OCI-LY3 (cell line): Measurements from ENCODE around the gene ALDH5A1.

ENCODE experiments used
- H2AFZ ChIP-seq: fragments of 200-600, 300-600 bp; shearing (Covaris generic); 2 replicates; pipeline ENCODE4 v1.6.0; 2014; ENCODE audit warnings: antibody characterized with exemption, low read depth, low read length
- H3K27ac ChIP-seq: fragments of 200-600, 300-600 bp; sonication (generic); 2 replicates; pipeline ENCODE4 v1.5.1; 2014; ENCODE audit warnings: mild to moderate bottlenecking, low read length, moderate library complexity, mixed read lengths
- H3K27me3 ChIP-seq: fragments of 200-600, 300-600 bp; sonication (generic); 2 replicates; pipeline ENCODE4 v1.6.1; 2014; ENCODE audit warnings: low read depth, low read length, mixed read lengths
- H3K36me3 ChIP-seq: fragments of 200-600, 300-600 bp; sonication (generic); replicated peaks from 2 replicates; pipeline ENCODE3; 2014; ENCODE audit warnings: low read depth, low read length, mixed read lengths
- H3K4me1 ChIP-seq: fragments of 300-600, 200-600 bp; sonication (generic); 2 replicates; pipeline ENCODE4 v1.6.1; 2014; ENCODE audit warnings: low read length, mixed read lengths
- H3K4me2 ChIP-seq: fragments of 200-600, 300-600 bp; sonication (generic); 2 replicates; pipeline ENCODE4 v1.6.1; 2014; ENCODE audit warnings: low read length, mixed read lengths
- H3K4me3 ChIP-seq: fragments of 300-600, 200-600 bp; sonication (generic); 2 replicates; pipeline ENCODE4 v1.5.1; 2014; ENCODE audit warnings: antibody characterized with exemption, mild to moderate bottlenecking, low read length, moderate library complexity
- H3K79me2 ChIP-seq: fragments of 300-600, 200-600 bp; shearing (Covaris generic); 2 replicates; pipeline ENCODE4 v1.6.1; 2014; ENCODE audit warnings: mild to moderate bottlenecking, low read length, mixed read lengths
- H3K9ac ChIP-seq: fragments of 300-600, 200-600 bp; shearing (Covaris generic); 2 replicates; pipeline ENCODE4 v1.6.0; 2014; ENCODE audit warnings: mild to moderate bottlenecking, low read length, moderate library complexity
- H3K9me3 ChIP-seq: fragments of 200-600, 300-600 bp; shearing (Covaris generic); 2 replicates; pipeline ENCODE4 v1.6.1; 2014; ENCODE audit warnings: low read length, mixed read lengths; ENCODE audit not compliant: insufficient read depth
- H4K20me1 ChIP-seq: fragments of 200-600, 300-600 bp; sonication (generic); 2 replicates; pipeline ENCODE4 v1.6.1; 2016; ENCODE audit warnings: low read length, mixed read lengths; ENCODE audit not compliant: insufficient read depth
- EZH2phosphoT487 ChIP-seq: fragments of 200-600 bp; shearing (Covaris generic); IDR thresholded peaks from 2 replicates; pipeline ENCODE4 v1.6.1; 2018; ENCODE audit warnings: antibody characterized with exemption, mixed run types, low read depth
- TF ChIP-seq, protein P1 (sequence below): fragments of 200-600, 300-600 bp; sonication (generic); IDR thresholded peaks from 2 replicates; pipeline ENCODE4 v1.5.1; 2014; ENCODE audit warnings: antibody characterized with exemption, low read length, low read depth

Gene ALDH5A1

DNA sequence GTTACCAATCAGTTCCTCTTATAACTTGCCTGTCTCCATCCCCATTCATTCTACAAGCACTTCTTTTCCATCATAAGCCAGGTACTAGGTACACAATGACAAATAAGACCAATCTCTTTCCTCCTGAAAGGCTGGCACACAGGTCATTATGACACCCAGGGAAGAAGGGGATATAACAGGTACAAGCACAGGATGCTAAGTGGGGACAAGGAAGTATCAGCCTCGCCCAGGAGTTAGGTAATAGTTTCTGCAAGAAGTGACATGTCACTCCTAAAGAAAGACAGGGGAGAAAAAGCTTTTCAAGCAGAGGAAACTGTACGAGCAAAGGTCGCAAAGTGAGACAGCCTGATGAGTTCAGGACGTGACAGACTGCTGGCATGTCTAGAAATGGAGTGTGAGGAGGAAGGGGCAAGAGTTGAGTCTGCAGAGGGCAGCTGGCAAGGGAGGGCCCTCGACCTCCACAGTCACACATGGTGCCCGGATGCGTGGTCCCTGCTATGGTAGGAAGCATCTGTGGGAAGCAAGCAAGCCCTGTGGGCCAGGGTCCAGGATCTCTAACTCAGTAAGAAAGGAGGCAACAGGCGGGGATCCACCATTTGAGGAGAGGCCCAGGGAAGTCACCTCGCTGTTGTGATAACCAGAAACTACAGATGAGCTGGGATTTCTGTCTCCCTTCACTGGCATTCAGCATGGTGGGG lies 45.8 kb upstream of the ALDH5A1 start:
- H3K36me3 ChIP-seq: no peaks in the 10 kb centered on the region
- TF ChIP-seq EZH2phosphoT487: no peak
- TF ChIP-seq, protein P1, sequence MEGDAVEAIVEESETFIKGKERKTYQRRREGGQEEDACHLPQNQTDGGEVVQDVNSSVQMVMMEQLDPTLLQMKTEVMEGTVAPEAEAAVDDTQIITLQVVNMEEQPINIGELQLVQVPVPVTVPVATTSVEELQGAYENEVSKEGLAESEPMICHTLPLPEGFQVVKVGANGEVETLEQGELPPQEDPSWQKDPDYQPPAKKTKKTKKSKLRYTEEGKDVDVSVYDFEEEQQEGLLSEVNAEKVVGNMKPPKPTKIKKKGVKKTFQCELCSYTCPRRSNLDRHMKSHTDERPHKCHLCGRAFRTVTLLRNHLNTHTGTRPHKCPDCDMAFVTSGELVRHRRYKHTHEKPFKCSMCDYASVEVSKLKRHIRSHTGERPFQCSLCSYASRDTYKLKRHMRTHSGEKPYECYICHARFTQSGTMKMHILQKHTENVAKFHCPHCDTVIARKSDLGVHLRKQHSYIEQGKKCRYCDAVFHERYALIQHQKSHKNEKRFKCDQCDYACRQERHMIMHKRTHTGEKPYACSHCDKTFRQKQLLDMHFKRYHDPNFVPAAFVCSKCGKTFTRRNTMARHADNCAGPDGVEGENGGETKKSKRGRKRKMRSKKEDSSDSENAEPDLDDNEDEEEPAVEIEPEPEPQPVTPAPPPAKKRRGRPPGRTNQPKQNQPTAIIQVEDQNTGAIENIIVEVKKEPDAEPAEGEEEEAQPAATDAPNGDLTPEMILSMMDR: no peak
- H2AFZ ChIP-seq: no peak overlapping the region
- no peak overlapping the region for H3K9ac ChIP-seq
- H3K79me2 ChIP-seq: no peaks in the 10 kb centered on the region
- no peak overlapping the region for H3K4me3 ChIP-seq
- no peaks in the 10 kb centered on the region for H3K4me1 ChIP-seq
- H3K27me3 ChIP-seq: no peaks in the 10 kb centered on the region
- no peaks in the 10 kb centered on the region for H3K9me3 ChIP-seq
- H3K27ac ChIP-seq: no peak overlapping the region
- H4K20me1 ChIP-seq: no peaks in the 10 kb centered on the region
- no peak overlapping the region for H3K4me2 ChIP-seq

DNA sequence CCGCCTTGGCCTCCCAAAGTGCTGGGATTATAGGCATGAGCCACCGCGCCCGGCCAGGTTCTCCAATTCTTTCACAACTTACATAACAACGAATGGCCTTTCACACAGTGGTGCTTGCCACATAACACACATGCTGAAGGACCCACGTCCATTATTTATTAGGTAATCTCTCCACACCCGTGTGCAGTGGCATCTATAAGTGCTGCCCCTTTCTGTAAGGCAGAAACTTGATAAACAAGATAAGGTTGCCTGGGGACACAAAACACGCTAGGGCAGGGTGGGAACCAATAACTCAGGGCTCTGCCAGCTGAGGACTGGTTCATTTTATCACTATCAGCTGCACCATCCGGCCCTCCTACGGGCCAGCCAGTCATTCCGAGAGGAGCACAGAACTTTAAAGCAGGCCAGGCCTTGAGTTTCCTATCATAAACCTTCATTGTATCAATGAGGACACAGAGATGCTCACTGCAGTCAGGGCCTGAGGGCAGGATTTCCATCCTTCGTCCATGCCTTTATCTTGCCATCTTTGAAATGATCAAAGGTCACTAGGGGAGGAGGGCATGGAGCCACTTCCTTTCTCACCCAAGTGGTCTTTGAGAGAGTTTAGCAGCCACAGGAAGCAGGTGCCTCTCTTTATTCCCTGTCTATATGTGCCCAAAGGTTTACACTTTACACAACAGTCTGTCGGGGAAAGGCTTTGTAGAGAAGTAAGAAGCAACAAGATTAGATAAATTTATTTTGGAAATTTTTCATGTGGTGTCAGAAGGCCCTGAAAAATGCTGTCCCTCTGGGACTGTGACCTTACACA lies 43.0 kb upstream of the ALDH5A1 start:
- Histone ChIP-seq H3K27ac (no peak overlapping the region), H2AFZ (no peak overlapping the region)
- TF ChIP-seq, protein P1: no peak
- TF ChIP-seq EZH2phosphoT487: no peak

DNA sequence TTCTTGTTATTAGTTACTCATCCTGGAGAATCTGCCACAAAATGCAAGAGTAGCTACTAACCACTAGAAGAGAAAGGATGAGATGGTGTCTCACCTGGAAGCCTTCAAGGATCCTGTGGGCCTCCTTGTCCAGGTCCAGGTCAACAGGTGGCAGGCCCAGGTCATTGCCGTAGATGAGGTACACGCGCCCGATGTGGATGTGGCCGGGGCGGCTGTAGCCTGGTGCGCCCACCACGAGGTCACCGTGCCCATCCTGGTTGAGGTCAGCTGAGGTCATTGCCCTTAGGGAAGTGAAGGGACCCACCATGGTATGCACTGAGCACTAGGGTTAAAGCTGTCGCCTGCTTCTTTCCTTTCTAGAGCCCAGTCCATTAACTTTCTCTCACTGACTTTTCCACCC lies 40.8 kb upstream of the ALDH5A1 start:
- TF ChIP-seq EZH2phosphoT487: no peak
- TF ChIP-seq, protein P1: no peak
- Histone ChIP-seq H2AFZ (no peak overlapping the region), H4K20me1 (no peaks in the 10 kb centered on the region), H3K79me2 (no peaks in the 10 kb centered on the region), H3K4me3 (no peak overlapping the region), H3K36me3 (no peaks in the 10 kb centered on the region), H3K9ac (no peak overlapping the region), H3K4me1 (no peaks in the 10 kb centered on the region), H3K4me2 (no peak overlapping the region), H3K9me3 (no peaks in the 10 kb centered on the region), H3K27me3 (no peaks in the 10 kb centered on the region), H3K27ac (no peak overlapping the region)

More for the DNA sequence above, 43.0 kb upstream of the ALDH5A1 start:
- H3K9me3 ChIP-seq: no peaks in the 10 kb centered on the region
- no peaks in the 10 kb centered on the region for H3K79me2 ChIP-seq
- H3K4me2 ChIP-seq: no peak overlapping the region
- no peaks in the 10 kb centered on the region for H3K4me1 ChIP-seq
- no peaks in the 10 kb centered on the region for H3K27me3 ChIP-seq
- no peak overlapping the region for H3K9ac ChIP-seq
- no peaks in the 10 kb centered on the region for H3K36me3 ChIP-seq
- no peak overlapping the region for H3K4me3 ChIP-seq
- H4K20me1 ChIP-seq: no peaks in the 10 kb centered on the region

DNA sequence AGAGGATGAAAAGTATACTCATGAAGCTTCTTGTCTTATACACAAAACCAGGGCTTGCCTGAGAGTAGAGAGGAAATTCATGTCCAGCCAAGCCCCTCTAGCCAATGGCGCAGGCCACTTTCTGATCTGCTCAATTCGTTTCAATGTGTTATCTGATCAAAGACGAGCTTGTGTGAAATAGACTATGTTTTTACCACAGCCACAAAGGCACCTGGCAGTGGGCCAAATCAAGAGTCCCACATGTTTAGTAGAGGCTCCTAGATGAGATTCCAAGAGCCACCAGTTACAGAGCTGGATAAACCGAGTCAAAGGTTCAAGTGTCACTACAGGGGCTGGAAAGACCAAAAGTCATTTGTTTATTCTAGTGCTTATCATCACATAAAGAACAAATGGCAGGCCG lies 40.3 kb upstream of the ALDH5A1 start:
- Histone ChIP-seq H3K36me3 (no peaks in the 10 kb centered on the region), H3K9ac (no peak overlapping the region), H3K27ac (no peak overlapping the region), H3K79me2 (no peaks in the 10 kb centered on the region), H3K4me2 (no peak overlapping the region), H4K20me1 (no peaks in the 10 kb centered on the region), H3K9me3 (no peaks in the 10 kb centered on the region), H3K27me3 (no peaks in the 10 kb centered on the region), H2AFZ (no peak overlapping the region), H3K4me3 (no peak overlapping the region), H3K4me1 (no peaks in the 10 kb centered on the region)
- TF ChIP-seq, protein P1: no peak
- no peak for TF ChIP-seq EZH2phosphoT487
